ENCODE results near the gene SYNDIG1.

SYNDIG1 gene

DNA sequence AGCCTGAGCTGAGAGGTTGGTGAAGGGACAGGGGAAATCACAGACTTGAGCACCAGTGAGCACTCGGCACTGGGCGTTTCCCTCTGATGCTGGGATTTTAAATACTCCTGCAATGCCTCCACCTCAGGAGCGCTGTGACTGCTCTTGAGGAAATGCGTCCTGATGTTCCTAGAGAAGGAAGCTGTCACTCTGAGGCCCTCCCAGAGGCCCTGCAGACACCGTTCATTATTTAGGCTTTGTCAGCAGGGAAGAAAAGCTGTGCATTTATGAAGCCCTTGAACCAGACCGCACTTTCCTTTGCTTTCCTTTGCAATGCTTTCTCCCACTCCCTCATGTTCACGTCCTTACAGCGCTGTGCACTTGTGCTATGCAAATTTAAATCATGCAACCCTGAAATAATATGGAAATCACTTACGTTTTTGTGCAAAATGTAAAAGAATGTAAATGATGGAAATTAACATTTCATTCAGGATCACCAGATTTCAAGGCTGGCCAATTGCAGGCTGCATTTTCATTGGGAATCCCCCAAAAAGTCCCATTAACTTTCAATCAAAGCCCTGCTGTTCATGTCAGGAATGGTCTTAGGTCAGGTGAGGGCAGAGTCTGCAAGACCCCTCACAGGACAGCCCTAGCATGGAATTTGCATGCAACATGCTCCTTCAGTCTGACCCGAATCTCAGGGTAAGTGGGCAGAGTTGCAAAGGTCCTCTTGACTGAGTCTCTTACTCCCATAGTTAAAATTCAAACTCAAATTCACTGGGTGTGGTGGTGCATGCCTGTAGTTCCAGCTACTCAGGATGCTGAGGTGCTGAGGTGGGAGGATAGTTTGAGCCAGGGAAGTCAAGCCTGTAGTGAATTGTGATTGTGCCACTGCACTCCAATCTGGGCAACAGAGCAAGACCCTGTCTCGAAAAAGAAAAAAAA lies 45.8 kb upstream of the SYNDIG1 start:
- DNase-seq (ENCODE audit: extremely low spot score), result no peak
- POLR2A ChIA-PET, result no interaction called here
- no peak for TF ChIP-seq FOXA1 (IDR thresholded peaks at IDR 0.05)
- no peak for TF ChIP-seq ELF4 (IDR thresholded peaks at IDR 0.05)
- CTCF ChIA-PET, result no interaction called here

DNA sequence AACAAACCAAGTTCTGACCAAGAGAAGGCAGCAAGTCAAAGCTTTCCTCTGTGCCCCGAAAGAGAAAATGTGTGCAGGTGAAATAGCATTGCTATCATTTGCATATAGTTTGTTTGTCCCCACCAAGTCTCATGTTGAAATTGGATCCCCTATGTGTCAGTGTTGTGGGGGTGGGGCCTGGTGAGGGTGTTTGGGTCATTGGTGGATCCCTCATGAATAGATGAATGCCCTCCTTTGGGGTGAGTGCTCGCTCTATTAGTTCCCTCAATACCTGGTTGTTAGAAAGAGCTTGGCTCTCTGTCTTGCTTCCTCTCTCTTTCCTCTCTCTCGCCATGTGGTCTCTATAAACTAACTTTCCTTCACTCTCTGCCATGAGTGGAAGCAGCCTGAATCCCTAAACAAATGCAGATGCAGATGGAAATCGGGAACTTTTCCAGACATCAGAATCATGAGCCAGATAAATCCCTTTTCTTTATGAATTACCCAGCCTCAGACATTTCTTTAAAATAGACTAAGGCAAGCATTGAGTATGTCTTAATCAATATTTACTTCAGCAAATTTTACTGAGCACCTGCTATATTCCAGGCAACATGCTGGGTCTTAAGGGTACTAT lies 43.8 kb upstream of the SYNDIG1 start:
- TF ChIP-seq BHLHE40 (IDR thresholded peaks at IDR 0.05; ENCODE audit: borderline replicate concordance) (no peak), ZNF384 (IDR thresholded peaks at IDR 0.05) (no peak), SUZ12 (IDR thresholded peaks at IDR 0.05) (no peak)
- TF ChIP-seq, protein P1, sequence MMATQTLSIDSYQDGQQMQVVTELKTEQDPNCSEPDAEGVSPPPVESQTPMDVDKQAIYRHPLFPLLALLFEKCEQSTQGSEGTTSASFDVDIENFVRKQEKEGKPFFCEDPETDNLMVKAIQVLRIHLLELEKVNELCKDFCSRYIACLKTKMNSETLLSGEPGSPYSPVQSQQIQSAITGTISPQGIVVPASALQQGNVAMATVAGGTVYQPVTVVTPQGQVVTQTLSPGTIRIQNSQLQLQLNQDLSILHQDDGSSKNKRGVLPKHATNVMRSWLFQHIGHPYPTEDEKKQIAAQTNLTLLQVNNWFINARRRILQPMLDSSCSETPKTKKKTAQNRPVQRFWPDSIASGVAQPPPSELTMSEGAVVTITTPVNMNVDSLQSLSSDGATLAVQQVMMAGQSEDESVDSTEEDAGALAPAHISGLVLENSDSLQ (IDR thresholded peaks at IDR 0.05), result no peak
- POLR2A ChIA-PET, result no interaction called here
- no peak for DNase-seq (ENCODE audit: extremely low spot score)
- CTCF ChIA-PET, result no interaction called here

DNA sequence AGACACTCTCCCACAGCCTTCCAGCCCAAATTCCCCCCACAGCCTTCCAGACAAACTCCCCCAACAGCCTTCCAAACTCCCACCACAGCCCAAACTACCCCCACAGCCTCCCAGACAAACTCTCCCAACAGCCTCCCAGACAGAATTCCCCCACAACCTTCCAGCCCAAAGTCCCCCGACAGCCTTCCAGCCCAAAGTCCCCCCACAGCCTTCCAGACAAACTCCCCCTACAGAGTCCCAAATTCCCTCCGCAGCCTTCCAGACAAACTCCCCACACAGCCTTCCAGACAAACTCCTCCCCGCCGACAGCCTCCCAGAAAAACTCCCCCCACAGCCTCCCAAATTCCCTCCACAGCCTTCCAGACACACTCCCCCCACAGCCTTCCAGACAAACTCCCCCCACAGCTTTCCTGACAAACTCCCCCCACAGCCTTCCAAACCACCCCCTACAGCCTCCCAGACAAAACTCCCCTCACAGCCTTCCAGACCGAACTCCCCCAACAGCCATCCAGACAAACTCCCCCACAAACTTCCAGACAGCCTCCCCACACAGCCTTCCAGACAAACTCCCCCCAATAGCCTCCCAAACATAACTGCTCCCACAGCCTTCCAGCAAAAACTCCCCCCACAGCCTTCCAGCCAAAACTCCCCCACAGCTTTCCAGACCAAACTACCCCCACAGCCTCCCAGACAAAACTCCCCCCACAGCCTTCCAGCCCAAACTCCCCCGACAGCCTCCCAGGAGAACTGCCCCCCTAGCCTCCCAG lies 38.0 kb upstream of the SYNDIG1 start:
- no peak for TF ChIP-seq ELF4 (IDR thresholded peaks at IDR 0.05)
- CTCF ChIA-PET, result no interaction called here
- POLR2A ChIA-PET, result no interaction called here
- no peak for DNase-seq (ENCODE audit: extremely low spot score)

DNA sequence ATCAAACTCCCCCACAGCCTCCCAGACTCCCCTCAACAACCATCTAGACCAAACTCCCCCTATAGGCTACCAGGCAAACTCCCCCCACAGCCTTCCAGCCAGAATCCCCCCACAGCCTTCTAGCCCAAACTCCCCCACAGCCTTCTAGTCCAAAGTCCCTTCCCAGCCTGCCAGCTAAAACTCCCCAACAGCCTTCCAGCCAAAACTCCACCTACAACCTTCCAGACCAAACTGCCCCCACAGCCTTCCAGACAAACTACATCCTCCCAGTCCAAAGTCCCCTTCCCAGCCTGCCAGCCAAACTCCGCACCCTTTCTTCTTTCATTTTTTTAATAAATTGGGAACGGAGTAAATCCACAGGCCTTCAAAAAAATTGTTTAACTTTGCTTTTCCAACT lies 37.4 kb upstream of the SYNDIG1 start:
- ChIA-PET POLR2A (no interaction called here), CTCF (no interaction called here)
- DNase-seq (ENCODE audit: extremely low spot score), result no peak
- no peak for TF ChIP-seq TARDBP (IDR thresholded peaks at IDR 0.05)
- TF ChIP-seq LEF1 (IDR thresholded peaks at IDR 0.05; ENCODE audit: borderline replicate concordance), result no peak
- no peak for TF ChIP-seq ELF4 (IDR thresholded peaks at IDR 0.05)
- TF ChIP-seq SP1 (IDR thresholded peaks at IDR 0.05), result no peak

DNA sequence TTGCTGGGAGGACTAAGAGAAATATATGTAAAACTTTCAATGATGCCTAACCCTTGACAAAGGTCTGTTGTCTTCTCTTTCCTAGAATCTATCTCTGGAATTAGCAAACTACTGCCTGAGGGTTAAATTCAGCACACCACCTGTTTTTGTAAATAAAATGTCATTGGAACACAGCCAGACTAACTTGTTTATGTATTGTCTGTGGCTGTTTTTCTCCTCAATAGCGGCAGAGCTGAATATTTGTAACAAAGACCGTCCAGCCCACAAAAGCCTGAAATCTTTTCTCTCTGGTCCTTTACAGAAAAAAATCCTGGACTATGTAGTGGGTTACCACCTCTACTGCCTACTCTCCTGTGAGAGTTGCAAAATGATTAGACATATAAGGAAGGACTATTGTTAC lies 33.3 kb upstream of the SYNDIG1 start:
- POLR2A ChIA-PET, result no interaction called here
- no peak for DNase-seq (ENCODE audit: extremely low spot score)
- TF ChIP-seq NFRKB (IDR thresholded peaks at IDR 0.05) (no peak), SP1 (IDR thresholded peaks at IDR 0.05) (no peak), ARNT (IDR thresholded peaks at IDR 0.05) (no peak), CTBP1 (IDR thresholded peaks at IDR 0.05; ENCODE audit: borderline replicate concordance) (no peak), FOXM1 (IDR thresholded peaks at IDR 0.05; ENCODE audit: borderline replicate concordance) (no peak), SUZ12 (IDR thresholded peaks at IDR 0.05) (no peak), L3MBTL2 (conservative IDR thresholded peaks at IDR 0.05) (no peak), ZNF384 (IDR thresholded peaks at IDR 0.05) (no peak), LEF1 (IDR thresholded peaks at IDR 0.05; ENCODE audit: borderline replicate concordance) (no peak), FOXA1 (IDR thresholded peaks at IDR 0.05) (no peak), TARDBP (IDR thresholded peaks at IDR 0.05) (no peak), BHLHE40 (IDR thresholded peaks at IDR 0.05; ENCODE audit: borderline replicate concordance) (no peak), ELF4 (IDR thresholded peaks at IDR 0.05) (no peak), HDGF (IDR thresholded peaks at IDR 0.05; ENCODE audit: borderline replicate concordance) (no peak), FOXK2 (IDR thresholded peaks at IDR 0.05) (no peak)
- TF ChIP-seq, protein P1 (IDR thresholded peaks at IDR 0.05), result no peak
- CTCF ChIA-PET, result no interaction called here

DNA sequence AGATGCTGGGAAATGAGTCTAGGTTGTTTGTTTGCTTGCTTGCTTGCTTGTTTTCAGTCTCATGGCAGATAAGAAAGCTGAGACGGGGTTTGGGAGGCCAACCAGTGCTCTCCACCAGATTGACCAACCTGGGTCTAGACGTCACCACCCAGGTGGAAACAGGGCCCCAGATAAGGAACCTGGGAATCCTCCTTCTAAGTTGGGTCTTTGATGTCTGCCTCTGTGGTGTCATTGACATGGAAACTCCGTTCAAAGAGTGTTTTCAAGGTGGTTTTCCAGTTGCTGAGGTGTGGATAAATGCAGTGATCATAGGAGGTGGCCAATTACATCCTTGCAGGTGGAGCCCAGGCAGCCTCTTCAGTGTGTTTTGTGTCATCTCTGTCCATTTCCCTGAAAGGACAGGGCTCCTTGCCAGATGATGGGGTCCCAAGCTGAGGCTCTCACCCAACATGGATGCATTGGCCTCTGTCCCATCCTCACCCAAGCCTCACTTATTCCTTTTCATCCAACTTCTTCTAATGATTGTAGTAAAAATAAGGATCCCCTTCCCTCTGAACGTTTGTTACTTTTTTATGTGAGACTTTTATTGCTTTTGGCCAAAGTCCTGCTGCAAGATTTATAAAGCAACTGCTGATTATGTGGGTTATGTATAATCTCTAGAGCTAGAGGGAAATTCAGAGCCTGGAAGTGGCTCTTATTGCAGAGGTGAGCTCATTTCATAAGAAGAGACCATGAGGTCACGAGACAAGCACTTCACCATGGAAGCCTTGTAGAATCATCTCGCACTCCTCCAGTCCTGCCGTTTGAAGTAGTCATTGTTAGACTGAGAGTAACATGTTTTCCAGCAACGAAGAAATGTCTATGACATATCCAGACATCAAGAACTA lies 32.0 kb upstream of the SYNDIG1 start:
- TF ChIP-seq ARNT (IDR thresholded peaks at IDR 0.05) (no peak), SP1 (IDR thresholded peaks at IDR 0.05) (no peak), ELF4 (IDR thresholded peaks at IDR 0.05) (no peak), SUZ12 (IDR thresholded peaks at IDR 0.05) (no peak), FOXK2 (IDR thresholded peaks at IDR 0.05) (no peak), LEF1 (IDR thresholded peaks at IDR 0.05; ENCODE audit: borderline replicate concordance) (no peak)
- TF ChIP-seq, protein P1 (IDR thresholded peaks at IDR 0.05), result no peak
- CTCF ChIA-PET, result no interaction called here
- POLR2A ChIA-PET, result no interaction called here
- no peak for DNase-seq (ENCODE audit: extremely low spot score)
